Bronchial epithelial cell (primary cell): Measurements from ENCODE around the gene GOLGA6C. TPM values are rescaled to one million over a fixed set of nuclear protein-coding genes. Genes with fewer than 3 reads are reported as not detected.
"Not testable (repeated sequence)": the region's sequence is repeated elsewhere in the genome, so short reads cannot be mapped to it uniquely, and the experiment has no call there.

Experiments
- DNase-seq: peaks from one replicate; pipeline ENCODE4 v3.0.0-alpha.2; 2010; ENCODE audit warnings: low read depth
- FAIRE-seq: peaks from 2 replicates; lab custom pipeline; 2011; peaks lifted over from hg19 to GRCh38; lab: Jason Lieb, UNC
- H3K27me3 ChIP-seq: 2 replicates; pipeline ENCODE4 v1.5.1; 2011; ENCODE audit warnings: low read length; ENCODE audit not compliant: control insufficient read depth, insufficient read depth
- H3K36me3 ChIP-seq: 2 replicates; pipeline ENCODE4 v1.5.1; 2011; ENCODE audit warnings: low read length; ENCODE audit not compliant: control insufficient read depth, insufficient read depth
- H3K4me3 ChIP-seq: 2 replicates; pipeline ENCODE4 v1.5.1; 2011; ENCODE audit warnings: mild to moderate bottlenecking, low read depth, low read length, control low read depth
- total RNA-seq: library from RNA; depleted of rRNA; stranded (reverse); fragments of >200 nt; gene quantifications from 2 replicates; pipeline ENCODE4 v1.2.1, GENCODE V29; 2014
- TF ChIP-seq, protein P1 (sequence below): IDR thresholded peaks from 2 replicates; pipeline ENCODE4 v1.5.1; 2011; ENCODE audit warnings: mild to moderate bottlenecking, moderate library complexity, low read length, control low read depth, inconsistent platforms; ENCODE audit not compliant: insufficient read depth, severe bottlenecking

GOLGA6C gene
- total RNA-seq, 1 donor from 2014 or later, result under 0.01 TPM

DNA sequence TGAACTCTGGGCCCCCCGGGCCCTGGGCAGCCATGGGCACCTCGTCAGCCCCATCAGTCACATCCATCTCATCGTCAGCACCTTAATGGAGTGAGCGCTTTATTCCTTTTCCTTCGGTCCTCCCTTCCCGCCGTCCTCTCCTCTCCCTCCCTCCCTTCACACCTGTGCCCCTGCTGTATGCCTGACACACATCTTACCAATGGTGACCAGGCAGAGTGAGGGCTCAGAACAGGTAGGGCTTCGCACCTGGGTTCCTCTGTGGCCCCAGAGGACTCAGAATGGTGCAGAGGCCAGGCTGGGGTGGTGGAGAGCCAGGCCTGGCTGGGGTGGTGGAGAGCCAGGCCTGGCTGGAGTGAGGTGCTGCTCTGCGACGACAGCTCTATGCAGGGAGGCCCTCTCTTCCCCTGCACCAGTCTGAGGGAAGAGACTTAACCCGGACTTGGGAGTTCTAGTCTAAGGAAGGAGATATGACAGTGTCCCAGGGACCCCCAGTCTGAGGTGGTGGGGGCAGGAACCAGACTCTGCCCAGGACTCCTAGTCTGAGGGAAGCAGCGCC, 44.8 kb upstream of the GOLGA6C start:
- TF ChIP-seq, protein P1, sequence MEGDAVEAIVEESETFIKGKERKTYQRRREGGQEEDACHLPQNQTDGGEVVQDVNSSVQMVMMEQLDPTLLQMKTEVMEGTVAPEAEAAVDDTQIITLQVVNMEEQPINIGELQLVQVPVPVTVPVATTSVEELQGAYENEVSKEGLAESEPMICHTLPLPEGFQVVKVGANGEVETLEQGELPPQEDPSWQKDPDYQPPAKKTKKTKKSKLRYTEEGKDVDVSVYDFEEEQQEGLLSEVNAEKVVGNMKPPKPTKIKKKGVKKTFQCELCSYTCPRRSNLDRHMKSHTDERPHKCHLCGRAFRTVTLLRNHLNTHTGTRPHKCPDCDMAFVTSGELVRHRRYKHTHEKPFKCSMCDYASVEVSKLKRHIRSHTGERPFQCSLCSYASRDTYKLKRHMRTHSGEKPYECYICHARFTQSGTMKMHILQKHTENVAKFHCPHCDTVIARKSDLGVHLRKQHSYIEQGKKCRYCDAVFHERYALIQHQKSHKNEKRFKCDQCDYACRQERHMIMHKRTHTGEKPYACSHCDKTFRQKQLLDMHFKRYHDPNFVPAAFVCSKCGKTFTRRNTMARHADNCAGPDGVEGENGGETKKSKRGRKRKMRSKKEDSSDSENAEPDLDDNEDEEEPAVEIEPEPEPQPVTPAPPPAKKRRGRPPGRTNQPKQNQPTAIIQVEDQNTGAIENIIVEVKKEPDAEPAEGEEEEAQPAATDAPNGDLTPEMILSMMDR, result no peak
- Histone ChIP-seq H3K36me3 (peaks cover 28% of the 10 kb centered on the region), H3K4me3 (no peak overlapping the region), H3K27me3 (no peaks in the 10 kb centered on the region)
- FAIRE-seq (no peak), DNase-seq (no peak)

DNA sequence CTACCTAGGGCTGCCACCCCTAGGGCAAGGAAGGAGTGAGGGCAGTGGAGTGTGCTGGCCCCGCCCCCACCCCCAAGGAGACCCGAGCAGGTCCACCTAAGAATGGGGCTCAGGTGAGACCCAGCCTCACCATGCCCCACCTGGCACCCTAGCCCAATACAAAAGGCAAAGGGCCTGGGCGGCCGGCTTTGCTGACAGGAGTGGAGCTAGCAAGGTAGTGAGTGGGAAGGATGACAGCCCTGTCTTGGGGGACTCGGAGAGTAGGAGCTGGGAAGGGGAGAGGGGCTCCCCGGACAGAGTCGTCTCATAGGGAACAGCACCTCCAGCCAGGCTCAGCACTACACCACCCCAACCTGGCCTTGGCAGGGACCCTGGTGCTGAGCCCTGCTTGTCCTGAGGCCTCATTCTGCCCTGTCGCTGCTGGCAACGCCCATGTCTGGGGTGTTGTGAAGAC, 44.3 kb upstream of the GOLGA6C start:
- Histone ChIP-seq H3K27me3 (no peaks in the 10 kb centered on the region), H3K36me3 (peaks cover 23% of the 10 kb centered on the region), H3K4me3 (no peak overlapping the region)
- TF ChIP-seq, protein P1, result no peak
- DNase-seq (no peak), FAIRE-seq (no peak)

DNA sequence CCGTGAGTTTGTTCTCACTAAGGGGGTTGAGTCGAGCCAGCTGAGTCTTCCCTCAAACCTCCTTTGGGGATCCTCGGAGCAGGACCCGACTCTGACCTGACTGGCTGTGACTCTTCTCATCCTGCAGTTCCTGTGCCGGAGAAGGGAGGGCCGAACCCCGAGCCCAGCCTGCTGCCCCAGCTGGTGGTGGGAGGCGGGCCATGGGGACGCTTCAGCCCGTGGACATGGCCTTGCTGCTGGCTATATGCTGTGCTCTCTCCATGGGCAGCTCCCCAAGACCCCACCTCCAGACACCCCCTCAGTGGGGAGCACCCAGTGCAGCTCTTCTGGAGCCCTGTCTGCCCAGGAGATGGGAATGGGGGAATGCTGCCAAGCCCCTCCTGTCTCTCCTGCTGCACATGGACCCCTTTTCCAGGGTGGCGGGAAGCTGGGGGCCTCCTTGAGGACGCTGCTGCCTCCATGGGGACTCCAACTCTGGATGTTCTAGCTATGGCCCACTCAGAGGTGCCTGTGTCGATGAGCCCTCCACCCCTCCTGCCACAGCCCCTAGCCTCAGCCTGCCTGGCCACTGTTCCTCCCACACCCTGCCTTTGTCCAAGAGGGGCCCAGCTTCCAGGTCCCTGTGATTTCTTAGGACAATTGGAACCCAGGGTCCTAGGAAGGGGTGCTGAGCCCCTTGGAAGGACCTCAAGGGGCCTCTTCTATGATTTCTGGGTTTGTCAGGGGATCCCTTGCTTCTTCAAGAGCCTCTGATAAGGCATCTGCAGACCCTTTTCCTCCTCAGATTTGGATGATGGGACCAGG, 43.6 kb upstream of the GOLGA6C start:
- TF ChIP-seq, protein P1, result no peak
- FAIRE-seq (no peak), DNase-seq (no peak)
- Histone ChIP-seq H3K36me3 (peaks cover 21% of the 10 kb centered on the region), H3K27me3 (no peaks in the 10 kb centered on the region), H3K4me3 (no peak overlapping the region)

DNA sequence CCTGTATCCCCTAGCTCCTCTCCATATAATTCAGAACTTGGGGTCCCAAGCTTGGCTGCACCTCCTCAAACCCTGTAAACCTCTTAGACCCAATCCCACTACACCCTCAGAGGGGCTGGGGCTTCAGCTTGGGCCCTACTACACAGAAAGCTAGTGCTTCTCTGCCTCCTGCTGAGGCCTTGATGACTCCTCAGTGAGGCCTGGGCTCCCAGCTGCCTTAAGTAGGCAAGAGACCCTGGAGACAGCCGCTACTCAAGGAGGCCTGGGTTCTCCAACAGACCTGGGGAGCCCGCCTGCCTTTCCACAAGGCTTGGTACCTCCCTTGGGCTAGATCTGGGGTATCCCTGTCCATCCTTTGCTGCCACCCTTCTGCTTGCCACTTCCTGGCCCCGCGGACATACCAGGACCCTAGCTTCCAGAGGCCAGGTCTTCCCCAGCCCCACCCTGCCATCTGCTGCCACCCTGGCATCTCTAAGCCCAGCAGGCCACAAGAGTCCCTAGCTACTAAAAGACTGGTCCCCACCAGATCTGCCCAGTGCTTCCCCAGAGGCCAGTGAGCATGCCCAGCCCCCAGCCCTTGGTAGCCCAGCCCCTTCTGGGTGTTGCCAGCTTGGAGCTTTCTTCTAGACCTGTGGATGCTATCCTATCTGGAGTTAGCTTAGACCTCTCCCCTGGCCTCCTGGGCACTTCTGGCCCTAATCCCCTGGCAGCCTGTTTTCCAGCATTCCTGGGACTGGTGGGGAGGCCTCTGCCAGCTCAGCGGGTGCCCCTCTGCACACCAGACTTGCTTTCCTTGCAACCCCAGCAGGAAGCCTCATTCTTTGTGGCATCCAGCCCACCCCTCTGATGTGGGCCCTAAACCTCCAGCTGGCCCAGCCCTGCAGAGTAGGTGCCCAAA, 42.8 kb upstream of the GOLGA6C start:
- DNase-seq, result no peak
- TF ChIP-seq, protein P1, result no peak
- Histone ChIP-seq H3K4me3 (no peak overlapping the region), H3K27me3 (no peaks in the 10 kb centered on the region), H3K36me3 (peaks cover 14% of the 10 kb centered on the region)
- no peak for FAIRE-seq

DNA sequence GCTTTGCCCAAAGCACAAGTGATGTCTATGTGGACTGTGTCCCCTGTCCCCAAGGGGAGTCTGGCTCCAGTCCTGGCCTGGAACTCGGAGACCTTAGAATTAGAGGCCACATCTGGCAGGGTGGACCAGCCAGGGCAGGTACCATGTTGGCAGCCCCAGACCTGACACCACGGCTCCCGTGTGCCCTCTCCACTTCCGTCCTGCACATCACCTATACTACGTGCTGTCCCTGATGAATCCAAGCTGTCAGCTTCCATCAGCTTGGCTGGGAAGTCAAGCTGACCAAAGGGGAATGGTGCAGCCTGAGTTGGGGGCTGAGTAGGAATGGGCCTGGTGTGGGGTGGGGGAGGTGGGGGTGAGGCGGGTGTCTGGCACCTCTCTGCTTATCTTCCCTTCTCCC, 41.1 kb upstream of the GOLGA6C start:
- Histone ChIP-seq H3K27me3 (no peaks in the 10 kb centered on the region), H3K36me3 (peaks cover 1% of the 10 kb centered on the region), H3K4me3 (no peak overlapping the region)
- FAIRE-seq, result no peak
- TF ChIP-seq, protein P1, result no peak
- DNase-seq, result no peak

DNA sequence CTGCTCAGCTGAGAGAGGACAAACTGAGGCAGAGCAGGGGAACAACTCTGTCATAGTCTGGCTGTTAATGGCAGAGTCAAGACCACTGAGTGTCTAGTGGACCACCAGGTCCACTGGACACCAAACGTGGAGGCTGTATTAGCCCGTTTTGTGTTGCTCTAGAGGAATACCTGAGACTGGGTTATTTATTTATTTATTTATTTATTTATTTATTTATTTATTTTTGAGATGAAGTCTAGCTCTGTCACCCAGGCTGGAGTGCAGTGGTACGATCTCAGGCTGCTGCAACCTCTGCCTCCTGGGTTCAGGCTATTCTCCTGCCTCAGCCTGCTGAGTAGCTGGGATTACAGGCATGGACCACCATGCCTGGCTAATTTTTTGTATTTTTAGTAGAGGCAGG, 40.6 kb upstream of the GOLGA6C start:
- not testable (repeated sequence) for FAIRE-seq, DNase-seq, H3K27me3 ChIP-seq, H3K4me3 ChIP-seq, H3K36me3 ChIP-seq

DNA sequence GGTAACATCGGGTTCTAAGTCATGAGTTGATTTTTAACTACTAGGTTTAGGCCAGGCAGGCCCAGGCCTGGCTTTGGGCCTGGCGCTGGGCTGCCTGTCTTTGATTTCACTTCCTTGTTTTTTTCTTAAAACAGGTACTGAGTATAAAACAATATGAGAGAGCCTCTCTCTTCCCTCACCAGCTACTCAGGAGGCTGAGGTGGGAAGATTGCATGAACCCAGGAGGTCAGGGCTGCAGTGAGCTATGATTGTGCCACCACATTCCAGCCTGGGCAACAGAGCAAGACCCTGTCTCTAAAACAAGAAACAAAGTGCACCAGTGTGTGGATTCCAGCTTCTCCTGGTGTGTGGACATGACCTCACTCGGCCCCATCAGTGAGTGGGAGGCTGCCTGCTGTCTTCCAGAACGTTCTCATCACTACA, 38.6 kb upstream of the GOLGA6C start:
- H3K36me3 ChIP-seq, H3K27me3 ChIP-seq, H3K4me3 ChIP-seq, DNase-seq, FAIRE-seq: not testable (repeated sequence)
